Glomerular endothelial cell (primary cell): ENCODE measurements around the gene SMOC1. TPM values are rescaled to one million over a fixed set of nuclear protein-coding genes. Genes with fewer than 3 reads are reported as not detected.

Experiments
- DNase-seq: peaks from one replicate; pipeline ENCODE4 v3.0.0-alpha.2; 2011; ENCODE audit warnings: low read depth, low spot score; ENCODE audit errors: extremely low read depth
- total RNA-seq: library from RNA; depleted of rRNA; stranded (reverse); fragments of >200 nt; gene quantifications from 2 replicates; pipeline ENCODE4 v1.2.3, GENCODE V29; 2015

SMOC1 gene, protein sequence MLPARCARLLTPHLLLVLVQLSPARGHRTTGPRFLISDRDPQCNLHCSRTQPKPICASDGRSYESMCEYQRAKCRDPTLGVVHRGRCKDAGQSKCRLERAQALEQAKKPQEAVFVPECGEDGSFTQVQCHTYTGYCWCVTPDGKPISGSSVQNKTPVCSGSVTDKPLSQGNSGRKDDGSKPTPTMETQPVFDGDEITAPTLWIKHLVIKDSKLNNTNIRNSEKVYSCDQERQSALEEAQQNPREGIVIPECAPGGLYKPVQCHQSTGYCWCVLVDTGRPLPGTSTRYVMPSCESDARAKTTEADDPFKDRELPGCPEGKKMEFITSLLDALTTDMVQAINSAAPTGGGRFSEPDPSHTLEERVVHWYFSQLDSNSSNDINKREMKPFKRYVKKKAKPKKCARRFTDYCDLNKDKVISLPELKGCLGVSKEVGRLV
- 1.1 TPM in 1 of 2 replicates, not detected in the other for total RNA-seq

DNA sequence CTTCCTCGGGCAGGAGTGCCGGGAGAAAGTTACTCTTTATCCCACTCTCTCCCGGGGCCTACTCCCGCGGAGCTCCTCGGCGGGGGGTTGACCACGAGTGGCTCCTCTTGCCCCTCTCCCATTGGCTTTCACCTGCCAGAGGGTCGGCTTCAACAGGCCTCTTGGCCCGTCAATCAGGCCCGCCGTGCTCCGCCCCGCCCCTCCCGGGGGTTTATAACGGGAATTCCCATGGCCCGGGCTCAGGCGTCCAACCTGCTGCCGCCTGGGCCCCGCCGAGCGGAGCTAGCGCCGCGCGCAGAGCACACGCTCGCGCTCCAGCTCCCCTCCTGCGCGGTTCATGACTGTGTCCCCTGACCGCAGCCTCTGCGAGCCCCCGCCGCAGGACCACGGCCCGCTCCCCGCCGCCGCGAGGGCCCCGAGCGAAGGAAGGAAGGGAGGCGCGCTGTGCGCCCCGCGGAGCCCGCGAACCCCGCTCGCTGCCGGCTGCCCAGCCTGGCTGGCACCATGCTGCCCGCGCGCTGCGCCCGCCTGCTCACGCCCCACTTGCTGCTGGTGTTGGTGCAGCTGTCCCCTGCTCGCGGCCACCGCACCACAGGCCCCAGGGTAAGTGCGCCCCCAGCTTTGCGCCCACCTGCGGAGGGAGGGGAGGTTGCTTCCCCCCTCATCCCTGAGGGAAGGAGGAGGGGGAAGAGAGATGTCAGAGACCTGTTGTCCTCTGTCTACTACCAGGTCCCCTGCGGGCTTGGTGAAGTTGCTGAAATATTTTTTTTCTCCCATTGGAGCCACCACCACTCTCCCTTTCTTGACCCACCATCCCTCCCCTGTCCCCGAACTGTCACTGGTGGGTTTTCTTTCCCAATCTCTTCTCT, at the start of gene SMOC1:
SMOC1 (plus strand) TSS at position 242 of the 869 bp plus-strand sequence; CDS start at position 505, 263 bp downstream.
- DNase-seq = no peak

DNA sequence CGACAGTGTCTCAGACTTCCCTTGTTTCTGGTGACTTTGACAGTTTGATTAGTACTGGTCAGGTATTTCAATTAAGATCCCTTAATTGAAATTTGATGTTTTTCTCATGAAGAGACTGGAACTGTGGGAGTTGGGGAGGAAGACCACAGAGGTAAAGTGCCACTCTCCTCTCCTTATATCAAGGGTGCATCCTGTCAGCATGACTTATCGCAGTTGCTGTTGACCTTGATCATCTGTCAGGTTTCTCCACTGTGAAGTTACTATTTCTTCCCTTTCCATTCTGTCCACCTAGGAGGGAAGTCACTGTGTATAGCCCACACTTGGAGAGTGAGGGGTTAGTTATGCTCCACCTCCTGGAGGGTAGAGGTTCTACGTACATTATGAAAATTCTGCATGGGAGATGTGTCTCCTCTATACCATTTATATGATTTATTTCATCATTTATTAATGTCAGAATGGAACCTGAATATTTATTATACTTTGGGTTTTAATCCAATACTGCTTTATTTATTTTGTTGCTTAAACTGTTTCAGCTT, 40.3 kb upstream of the SMOC1 start:
- no peak for DNase-seq

DNA sequence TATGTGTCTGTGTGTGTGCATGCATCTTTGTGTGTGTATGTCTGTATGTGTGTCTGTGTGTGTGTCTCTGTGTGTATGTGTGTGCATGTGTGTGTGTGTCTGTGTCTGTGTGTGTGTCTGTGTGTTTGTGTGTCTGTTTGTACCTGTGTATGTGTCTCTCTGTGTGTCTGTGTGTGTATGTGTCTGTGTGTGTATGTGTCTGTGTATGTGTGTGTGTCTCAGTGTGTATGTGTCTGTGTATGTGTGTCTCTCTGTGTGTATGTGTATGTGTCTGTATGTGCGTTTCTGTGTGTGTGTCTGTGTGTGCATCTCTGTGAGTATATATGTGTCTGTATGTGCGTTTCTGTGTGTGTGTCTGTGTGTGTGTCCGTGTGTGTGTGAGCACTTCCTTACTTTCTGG, 39.6 kb upstream of the SMOC1 start:
- no peak for DNase-seq

DNA sequence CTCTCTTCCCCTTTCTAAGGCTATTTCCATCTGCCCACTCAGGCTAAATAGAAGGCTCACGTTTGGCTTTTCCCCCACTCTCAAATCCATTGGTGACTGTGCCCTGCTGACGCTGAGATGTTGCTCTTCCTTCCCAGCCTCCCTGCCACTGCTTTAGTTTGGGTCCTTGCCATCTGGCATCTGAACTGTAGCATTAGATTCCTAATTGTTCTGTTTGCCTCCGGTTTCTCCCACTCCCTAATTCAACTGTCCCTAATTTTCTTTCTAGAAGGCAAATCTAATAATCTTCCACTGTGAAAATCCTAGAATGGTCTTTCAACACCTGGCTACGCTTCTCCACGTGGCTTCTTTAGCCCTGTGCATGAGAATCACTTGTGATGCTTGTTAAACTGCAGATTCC, 37.6 kb upstream of the SMOC1 start:
- DNase-seq = no peak

DNA sequence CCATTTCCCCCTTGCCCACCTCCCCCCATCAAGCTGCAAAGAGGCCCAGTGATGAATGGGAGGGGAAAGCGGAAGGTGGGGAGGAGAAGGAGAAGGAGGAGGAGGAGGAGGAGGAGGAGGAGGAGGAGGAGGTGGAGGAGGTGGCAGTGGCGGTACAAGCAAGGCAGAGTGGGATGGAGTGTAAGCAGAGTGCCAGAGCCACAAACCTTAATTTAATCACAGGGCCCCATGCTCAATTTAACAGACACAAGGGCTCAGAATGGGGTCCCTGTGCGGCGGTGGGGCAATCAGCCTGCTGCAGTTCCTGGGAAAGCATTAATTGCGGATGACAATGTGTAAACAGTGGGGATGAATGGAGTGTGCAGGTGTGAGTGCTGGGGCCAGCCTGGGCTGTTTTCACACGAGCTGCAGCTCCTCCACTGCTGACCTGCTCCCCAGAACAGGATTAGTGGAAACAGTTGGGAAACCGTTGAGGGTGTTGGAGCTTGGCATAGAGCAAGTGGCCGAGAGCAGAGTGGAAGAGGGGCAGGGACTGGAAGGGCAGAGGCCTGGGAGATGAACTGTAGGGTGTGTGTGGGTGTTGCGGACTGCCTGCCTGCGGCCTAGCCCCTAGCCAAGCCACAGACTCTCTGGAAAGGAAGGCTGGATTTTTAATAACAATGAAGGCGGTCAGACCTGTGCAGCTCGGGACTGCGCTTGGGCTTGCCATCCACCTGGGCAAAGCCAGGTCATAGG, 36.4 kb upstream of the SMOC1 start:
- no peak for DNase-seq

DNA sequence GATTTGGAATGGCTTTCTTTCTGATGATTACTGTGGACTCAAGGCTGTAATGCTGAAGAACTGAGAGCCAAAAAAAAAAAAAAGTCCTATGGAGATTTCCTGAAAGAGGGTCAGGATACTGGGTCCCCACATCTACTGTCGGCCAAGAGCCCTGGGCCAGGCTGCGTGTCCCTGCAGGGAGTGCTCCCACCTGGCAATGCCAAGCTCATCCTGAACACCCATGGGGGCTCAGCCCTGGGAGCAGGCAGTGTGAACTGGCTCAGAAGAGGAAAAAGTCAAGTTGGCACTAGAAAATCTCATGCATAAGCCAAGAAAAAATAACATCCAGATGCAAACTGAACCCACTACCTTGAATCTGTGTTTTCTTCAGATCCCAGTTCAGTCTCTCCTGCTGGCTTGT, 35.0 kb upstream of the SMOC1 start:
- no peak for DNase-seq

DNA sequence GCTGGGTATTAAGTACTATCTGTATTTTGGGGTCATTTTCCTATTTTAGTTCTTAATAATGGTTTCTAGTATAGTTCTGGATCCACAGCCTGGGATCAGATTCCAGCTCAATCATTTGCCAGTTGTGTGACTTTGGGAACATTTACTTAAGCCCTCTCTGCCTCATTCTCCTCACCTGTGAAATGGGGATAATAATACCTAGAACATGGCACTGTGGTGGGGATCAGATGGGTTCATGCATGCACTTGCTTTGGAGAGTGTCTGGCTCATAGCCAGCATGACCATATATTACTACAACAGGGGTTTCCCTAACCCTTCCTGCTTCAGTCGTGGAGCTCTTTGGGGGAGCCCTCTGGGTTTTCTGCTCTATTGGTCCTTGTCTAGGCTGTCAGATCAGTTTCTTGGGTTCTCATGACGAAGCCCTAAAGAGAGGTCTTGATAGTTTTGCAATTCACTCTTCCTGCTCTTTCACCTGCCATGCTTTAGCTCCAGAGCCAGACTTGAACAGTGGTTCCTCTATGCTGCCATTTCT, 34.1 kb upstream of the SMOC1 start:
- DNase-seq = no peak

DNA sequence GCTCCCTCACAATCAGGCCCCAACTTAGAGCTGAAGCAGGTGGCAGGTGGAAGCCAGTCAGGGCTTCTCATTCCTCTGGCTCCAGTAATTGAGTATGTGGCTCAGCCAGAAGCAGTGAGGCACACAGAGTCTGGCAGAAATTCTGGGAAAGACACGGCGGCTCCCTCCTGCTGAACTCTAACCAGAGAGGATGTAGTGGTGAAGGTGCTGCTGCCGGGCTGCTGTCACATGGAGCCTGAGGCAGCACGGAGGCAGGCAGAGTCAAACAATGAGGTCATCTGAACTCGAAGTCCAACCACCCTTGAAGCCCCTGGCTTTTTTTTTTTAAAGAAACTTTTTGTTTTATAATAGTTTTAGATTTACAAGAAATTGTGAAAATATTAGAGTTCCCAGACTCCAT, 33.4 kb upstream of the SMOC1 start:
- DNase-seq = no peak

DNA sequence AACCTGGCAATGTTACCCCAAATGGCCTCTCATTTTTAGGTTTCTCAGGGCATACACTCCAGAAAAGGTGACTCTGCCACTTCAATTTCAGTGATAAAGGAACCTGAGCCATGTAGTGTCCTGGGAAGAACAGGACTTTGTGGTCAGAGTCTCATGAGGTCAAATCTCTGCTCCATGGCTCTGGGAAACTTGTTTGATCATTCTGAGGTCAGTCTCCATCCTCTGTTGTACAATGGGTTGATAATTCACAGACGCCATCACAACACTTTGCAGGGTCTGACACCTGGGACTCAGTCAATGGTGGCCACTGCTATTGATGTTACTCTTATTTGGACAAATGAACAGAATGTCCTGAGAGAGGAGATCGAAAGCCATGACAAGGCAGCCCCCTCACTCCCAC, 31.1 kb upstream of the SMOC1 start:
- DNase-seq = no peak

DNA sequence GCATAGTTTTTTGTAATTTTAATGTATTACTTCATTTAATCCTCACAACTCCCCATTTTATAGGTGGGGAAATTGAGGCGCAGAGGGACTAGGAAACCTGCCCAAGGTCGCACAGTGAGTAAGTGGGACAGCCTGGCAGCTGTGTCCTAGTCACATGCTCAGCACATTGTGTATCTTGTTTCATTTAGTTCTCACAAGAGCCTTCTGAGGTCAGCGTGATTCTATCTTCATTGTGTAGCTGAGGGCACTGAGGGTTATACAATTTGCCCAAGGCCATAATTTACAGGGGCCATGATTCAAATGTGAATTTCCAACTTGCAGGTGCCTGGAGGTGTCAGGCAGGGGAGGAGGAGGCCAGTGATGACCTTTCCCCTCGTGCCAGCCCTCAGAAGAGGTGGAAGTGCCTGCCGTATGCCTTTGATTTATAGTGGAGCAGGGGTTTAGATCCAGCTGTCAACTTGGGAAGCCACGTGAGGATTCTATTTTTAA, 30.3 kb upstream of the SMOC1 start:
- no peak for DNase-seq

DNA sequence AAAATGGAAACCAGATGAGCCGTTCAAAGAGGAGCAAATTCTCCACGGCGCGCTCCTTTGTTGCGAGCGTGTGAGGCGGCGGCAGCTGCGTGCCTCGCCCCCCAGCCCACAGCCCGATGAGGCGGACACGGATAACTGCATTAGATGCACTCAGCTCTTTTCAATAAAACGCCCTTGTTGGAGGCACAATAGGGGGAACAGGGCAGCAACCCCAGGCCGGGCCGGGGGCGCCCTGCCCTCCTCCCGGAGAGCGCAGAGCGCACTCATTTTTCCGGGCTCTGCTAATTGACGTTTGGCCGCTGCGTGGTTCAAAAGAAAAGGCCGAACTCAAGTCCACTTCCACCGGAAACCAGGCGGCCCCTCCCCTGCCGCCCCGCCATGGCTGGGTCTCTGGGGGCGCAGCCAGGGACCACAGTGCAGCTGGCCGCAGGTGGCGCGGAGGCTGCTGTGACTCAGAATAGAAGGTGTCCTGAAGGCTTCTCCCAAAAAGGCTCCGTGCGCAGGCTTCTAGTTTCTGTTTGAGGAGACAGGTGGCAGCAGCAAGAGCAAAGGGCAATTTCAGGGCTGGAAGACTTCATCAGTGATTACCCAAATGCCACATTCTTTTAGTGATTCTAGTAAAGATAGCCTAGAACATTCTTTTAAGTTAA, 29.0 kb upstream of the SMOC1 start:
- no peak for DNase-seq

DNA sequence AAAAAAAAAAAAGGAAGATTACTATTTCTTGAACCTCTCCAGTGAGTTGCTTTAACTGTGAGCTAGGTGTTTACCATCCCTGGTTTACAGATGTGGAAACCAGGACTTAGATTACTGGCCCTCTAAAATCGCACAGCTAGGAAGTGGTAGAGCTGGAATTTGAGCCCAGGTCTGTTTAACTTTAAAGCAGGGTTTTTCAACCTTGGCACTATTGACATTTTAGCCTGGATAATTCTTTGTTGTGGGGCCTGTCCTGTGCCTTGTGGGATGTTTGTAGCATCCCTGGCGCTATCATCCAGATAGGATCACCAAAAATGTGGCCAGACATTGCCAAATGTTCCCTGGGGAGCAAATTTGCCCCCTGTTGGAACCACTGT, 28.5 kb upstream of the SMOC1 start:
- no peak for DNase-seq

DNA sequence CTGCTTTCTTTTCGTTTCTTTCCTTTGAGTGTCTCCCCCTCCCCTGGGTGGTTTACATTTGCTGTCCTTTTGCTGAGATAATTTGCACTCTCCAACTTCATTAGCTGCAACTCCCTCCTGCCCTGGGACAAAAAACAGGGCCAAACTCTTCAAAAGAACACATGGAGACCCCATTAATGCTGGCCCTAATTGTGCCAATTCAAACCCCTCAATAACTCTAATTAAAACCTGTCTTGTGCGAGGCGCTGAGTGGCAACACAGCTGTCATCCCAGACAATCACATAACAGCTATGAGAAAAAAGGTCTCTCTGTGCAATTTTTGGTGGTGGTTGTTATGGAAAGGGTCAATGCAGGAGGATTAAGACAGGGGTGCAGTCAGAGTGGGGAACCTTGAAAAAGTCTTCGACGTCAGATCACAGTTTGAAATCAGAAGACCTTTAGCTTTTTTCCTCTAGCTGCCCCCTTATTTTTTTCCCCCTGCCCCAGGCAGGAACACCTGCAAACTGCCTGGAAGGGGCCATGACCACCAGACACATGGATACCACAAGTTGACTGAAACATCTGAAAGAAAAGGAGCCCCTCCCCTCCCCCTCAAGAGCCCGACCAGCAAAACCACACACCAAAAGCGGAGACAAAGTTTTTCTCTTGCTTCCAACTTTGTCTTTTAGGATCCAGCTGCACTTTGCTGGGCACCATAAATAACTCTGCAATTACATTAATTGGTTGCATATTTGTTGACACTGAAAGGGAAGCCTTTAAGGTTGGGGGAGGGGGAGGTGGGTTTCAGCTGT, 26.5 kb upstream of the SMOC1 start:
- DNase-seq = no peak

DNA sequence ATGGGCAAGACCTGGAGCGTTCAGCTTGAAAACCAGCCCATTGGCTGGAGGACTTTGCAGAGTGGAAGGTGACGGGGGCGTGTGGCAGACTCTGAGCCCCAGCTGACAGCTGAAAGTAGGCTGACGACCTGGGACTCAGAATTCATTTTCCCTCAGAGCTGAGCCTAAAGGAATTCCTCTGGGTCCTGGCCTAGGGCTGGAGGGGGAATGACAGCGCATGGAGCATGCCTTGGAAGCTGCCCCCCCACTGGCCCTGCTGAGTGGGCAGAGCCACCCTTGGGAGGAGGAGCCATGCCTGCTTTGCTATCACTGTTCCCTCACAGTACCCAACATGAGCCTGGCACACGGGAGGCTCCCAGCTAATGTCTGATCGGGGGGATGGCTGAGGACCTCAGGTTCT, 25.4 kb upstream of the SMOC1 start:
- DNase-seq = no peak

DNA sequence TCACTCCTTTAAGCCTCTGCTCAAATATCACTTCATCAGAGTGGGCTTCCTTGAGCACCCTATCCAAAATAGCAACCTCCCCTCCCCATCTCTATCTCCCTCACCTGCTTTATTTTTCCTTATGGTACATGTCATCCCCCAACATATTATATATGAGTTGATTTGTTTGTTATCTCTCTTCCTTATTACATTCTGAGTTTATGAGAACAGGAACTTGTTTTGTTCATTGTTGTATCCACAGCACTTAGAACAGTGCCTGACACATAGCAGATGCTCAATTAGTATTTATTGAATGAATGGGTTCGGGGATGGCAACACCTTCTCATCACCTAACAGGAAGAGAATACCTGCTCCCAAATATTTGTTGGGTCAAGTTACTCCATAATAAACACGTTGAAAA, 24.6 kb upstream of the SMOC1 start:
- no peak for DNase-seq

DNA sequence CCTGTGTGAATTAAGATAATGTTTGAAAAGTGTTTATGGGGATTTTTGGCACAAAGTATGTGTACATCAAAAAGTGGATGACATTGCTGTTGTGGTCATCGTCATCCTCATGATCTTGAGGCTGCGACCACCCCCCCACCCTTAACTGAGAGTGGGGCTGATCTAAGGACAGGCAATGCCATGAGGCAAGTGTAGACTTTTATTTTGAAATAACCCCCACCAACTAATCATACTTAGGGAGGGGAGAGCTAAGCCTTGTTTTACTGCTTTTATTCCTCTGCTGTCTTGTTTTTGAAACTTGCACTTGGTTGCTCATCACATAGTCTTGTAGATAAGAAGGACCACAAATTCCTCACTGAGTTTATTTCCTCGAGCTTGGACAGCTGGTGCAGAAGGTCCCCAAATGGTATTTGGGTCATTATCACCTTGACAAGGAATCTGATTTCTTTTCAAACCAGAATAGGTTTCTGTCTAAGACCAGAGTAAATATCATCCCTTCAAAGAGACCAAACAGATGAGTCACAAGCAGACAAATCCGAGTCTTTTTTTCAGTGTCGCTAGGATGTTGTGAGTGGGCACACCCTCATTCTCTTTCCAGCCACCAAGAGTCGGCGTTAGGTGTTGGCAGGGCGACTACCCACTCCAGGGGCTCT, 23.9 kb upstream of the SMOC1 start:
- DNase-seq = no peak

DNA sequence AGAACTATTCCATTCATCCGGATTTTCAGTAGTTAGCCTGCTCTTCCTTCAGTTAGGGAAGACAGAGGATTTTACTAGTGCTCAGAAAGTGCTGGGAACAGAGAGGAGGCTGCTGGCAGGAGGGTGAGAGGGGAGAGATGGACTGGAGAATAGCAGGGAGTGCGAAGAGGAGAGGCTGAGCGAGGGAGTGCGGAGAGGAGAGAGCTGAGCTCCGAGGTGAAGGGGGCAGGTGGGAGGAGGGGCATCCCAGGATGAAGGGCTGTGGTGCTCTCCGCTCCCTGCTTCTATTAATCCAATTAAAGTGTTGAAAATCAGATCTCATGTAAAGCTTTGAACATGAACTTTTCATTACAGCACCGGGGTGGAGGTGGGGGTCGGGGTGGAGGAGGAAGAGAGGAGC, 20.4 kb upstream of the SMOC1 start:
- no peak for DNase-seq

DNA sequence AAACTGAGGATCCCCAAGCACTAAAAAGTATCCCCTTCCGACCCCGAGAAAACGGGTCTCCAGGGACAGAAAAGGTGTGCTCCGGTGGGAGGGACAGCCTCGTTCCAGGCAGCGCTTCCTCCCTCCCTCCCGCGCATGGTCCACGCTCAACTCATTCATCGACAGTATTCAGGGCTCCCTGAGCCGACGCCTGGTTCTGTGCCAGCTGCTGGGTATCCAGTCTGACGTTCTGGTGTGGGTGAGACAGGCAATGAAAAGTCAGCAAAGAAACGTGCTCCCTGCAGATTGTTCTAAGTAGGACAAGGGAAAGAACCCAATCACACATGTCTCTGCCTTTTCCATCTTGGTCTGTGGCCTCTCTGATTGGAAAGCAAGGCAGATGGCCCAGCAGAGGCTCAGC, 19.6 kb upstream of the SMOC1 start:
- DNase-seq = no peak

DNA sequence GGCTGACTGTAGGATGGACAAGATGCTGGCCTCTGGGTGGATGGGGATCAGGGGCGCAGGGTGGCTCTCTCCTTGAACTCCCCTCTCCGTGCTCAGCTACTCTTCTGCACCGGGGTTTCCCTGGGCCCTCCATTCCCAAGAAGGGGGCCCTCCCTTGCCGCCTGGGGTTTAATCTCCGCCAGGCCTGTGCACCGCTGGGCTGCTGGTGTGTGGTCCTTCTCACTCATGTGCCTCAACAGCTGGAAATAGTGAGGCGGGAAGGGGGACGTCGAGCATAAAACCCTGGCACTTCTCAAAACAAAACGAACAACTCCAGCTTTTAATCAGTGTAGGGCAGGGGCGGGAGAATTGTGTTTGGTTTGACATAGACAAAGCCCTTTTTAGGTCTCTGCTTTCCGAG, 19.0 kb upstream of the SMOC1 start:
- DNase-seq = no peak
